Omental fat pad (tissue), 4 donors: ENCODE data around the gene HS3ST3B1. TPM values are rescaled to one million over a fixed set of nuclear protein-coding genes. Genes with fewer than 3 reads are reported as not detected.

ENCODE experiments used
- ATAC-seq: fragments of 150-250 bp; one replicate; pipeline ENCODE4 v1.9.1; 2016; ENCODE audit warnings: mild to moderate bottlenecking, moderate library complexity; ENCODE audit not compliant: low FRiP score
- DNase-seq: peaks from one replicate; pipeline ENCODE4 v3.0.0-alpha.2; 2019; ENCODE audit warnings: low spot score
- CTCF ChIP-seq, 3 donors: fragments of 450-650 bp; IDR thresholded peaks; one replicate each; pipeline ENCODE4 v1.5.1; 2016 to 2017; ENCODE audit warnings: antibody characterized with exemption in 3 of 3, mild to moderate bottlenecking in 3 of 3, moderate library complexity in 2 of 3
- total RNA-seq, 4 donors: library from RNA; depleted of rRNA; stranded (reverse); fragments of >200 nt; gene quantifications; one replicate each; pipeline ENCODE4 v1.1.0, GENCODE V29; 2016

The HS3ST3B1 gene
- total RNA-seq, 4 donors from 2014 or later: 1.3 to 5.8 (median 4.8) TPM

- no peak for ATAC-seq
- no peak for DNase-seq
- no peak for TF ChIP-seq CTCF (IDR thresholded peaks at IDR 0.05)
These were observed 36.8 kb downstream of the HS3ST3B1 start for GRCh38 chr17:14337596-14338079.

GRCh38 chr17:14340857-14341754, 40.2 kb downstream of the HS3ST3B1 start:
- DNase-seq (no peak), ATAC-seq (no peak)
- TF ChIP-seq CTCF (IDR thresholded peaks at IDR 0.05): no peak

GRCh38 chr17:14341866-14342265, 41.0 kb downstream of the HS3ST3B1 start:
- DNase-seq: no peak
- no peak for TF ChIP-seq CTCF (IDR thresholded peaks at IDR 0.05)
- no peak for ATAC-seq

GRCh38 chr17:14346801-14347200, 45.9 kb downstream of the HS3ST3B1 start:
- no peak for TF ChIP-seq CTCF (IDR thresholded peaks at IDR 0.05)
- no peak for DNase-seq
- no peak for ATAC-seq

- ATAC-seq (no peak), DNase-seq (no peak)
- no peak for TF ChIP-seq CTCF (IDR thresholded peaks at IDR 0.05)
These were observed 50.6 kb downstream of the HS3ST3B1 start for GRCh38 chr17:14351493-14351892.

- DNase-seq: no peak
- ATAC-seq: no peak
- no peak for TF ChIP-seq CTCF (IDR thresholded peaks at IDR 0.05)
These were observed 51.3 kb downstream of the HS3ST3B1 start for GRCh38 chr17:14352136-14352535.
